IPS-20b (cell line): Measurements from ENCODE around the gene CSMD2.

Experiments
- H3K27ac ChIP-seq: one replicate; pipeline ENCODE4 v1.5.1; 2013; ENCODE audit warnings: low read length
- H3K27me3 ChIP-seq: 2 replicates; pipeline ENCODE4 v1.6.1; 2013; ENCODE audit warnings: mild to moderate bottlenecking, low read length, inconsistent platforms; ENCODE audit not compliant: insufficient read depth
- H3K36me3 ChIP-seq: 2 replicates; pipeline ENCODE4 v1.6.1; 2013; ENCODE audit warnings: low read depth, mild to moderate bottlenecking, inconsistent platforms, low read length, moderate library complexity; ENCODE audit not compliant: insufficient read depth
- H3K4me1 ChIP-seq: 2 replicates; pipeline ENCODE4 v1.6.1; 2013; ENCODE audit warnings: mild to moderate bottlenecking, control low read depth, inconsistent platforms, low read length, moderate library complexity; ENCODE audit not compliant: insufficient read depth
- H3K4me3 ChIP-seq: 2 replicates; pipeline ENCODE4 v1.5.1; 2013; ENCODE audit warnings: mild to moderate bottlenecking, low read length, inconsistent platforms
- H3K9ac ChIP-seq: 2 replicates; pipeline ENCODE4 v1.6.1; 2013; ENCODE audit warnings: low read depth, mild to moderate bottlenecking, inconsistent platforms, low read length, moderate library complexity
- H3K9me3 ChIP-seq: 2 replicates; pipeline ENCODE4 v1.6.1; 2013; ENCODE audit warnings: mild to moderate bottlenecking, low read depth, low read length, inconsistent platforms; ENCODE audit not compliant: insufficient read depth

CSMD2 gene

GRCh38 chr1:33970148-33970825, 194.7 kb downstream of the CSMD2 start:
- Histone ChIP-seq H3K9ac (no peak overlapping the region), H3K4me3 (no peak overlapping the region), H3K27me3 (no peaks in the 10 kb centered on the region), H3K27ac (no peak overlapping the region), H3K36me3 (no peaks in the 10 kb centered on the region; the same call in 1 of the 2 replicates), H3K9me3 (no peaks in the 10 kb centered on the region), H3K4me1 (peaks cover 4% of the 10 kb centered on the region; the same call in 1 of the 2 replicates)

- H3K4me3 ChIP-seq, result no peak overlapping the region
- H3K9ac ChIP-seq, result no peak overlapping the region
- H3K27me3 ChIP-seq, result no peaks in the 10 kb centered on the region
- H3K9me3 ChIP-seq, result no peaks in the 10 kb centered on the region
- no peak overlapping the region for H3K27ac ChIP-seq
- no peaks in the 10 kb centered on the region; the same call in 1 of the 2 replicates for H3K36me3 ChIP-seq
- H3K4me1 ChIP-seq, result peaks cover 4% of the 10 kb centered on the region; the same call in 1 of the 2 replicates
These were observed 198.5 kb downstream of the CSMD2 start for GRCh38 chr1:33966346-33967141.

GRCh38 chr1:33965086-33965485, 199.9 kb downstream of the CSMD2 start:
- H3K27me3 ChIP-seq, result no peaks in the 10 kb centered on the region
- no peaks in the 10 kb centered on the region; the same call in 1 of the 2 replicates for H3K4me1 ChIP-seq
- no peak overlapping the region for H3K4me3 ChIP-seq
- H3K9ac ChIP-seq, result no peak overlapping the region
- no peaks in the 10 kb centered on the region for H3K9me3 ChIP-seq
- H3K27ac ChIP-seq, result no peak overlapping the region
- H3K36me3 ChIP-seq, result no peaks in the 10 kb centered on the region; the same call in 1 of the 2 replicates

GRCh38 chr1:33962061-33962460, 203.0 kb downstream of the CSMD2 start:
- no peaks in the 10 kb centered on the region; the same call in 1 of the 2 replicates for H3K4me1 ChIP-seq
- H3K9me3 ChIP-seq, result no peaks in the 10 kb centered on the region
- H3K27me3 ChIP-seq, result no peaks in the 10 kb centered on the region
- no peaks in the 10 kb centered on the region for H3K36me3 ChIP-seq
- H3K27ac ChIP-seq, result no peak overlapping the region
- H3K9ac ChIP-seq, result no peak overlapping the region
- no peak overlapping the region for H3K4me3 ChIP-seq

- Histone ChIP-seq H3K27ac (no peak overlapping the region), H3K9me3 (no peaks in the 10 kb centered on the region), H3K4me1 (no peaks in the 10 kb centered on the region), H3K36me3 (no peaks in the 10 kb centered on the region), H3K9ac (no peak overlapping the region), H3K4me3 (no peak overlapping the region), H3K27me3 (no peaks in the 10 kb centered on the region)
These were observed 204.7 kb downstream of the CSMD2 start for GRCh38 chr1:33960188-33960895.

GRCh38 chr1:33957854-33958253, 207.2 kb downstream of the CSMD2 start:
- Histone ChIP-seq H3K9ac (no peak overlapping the region), H3K27me3 (no peaks in the 10 kb centered on the region), H3K4me3 (no peak overlapping the region), H3K4me1 (no peaks in the 10 kb centered on the region), H3K9me3 (no peaks in the 10 kb centered on the region), H3K27ac (no peak overlapping the region), H3K36me3 (no peaks in the 10 kb centered on the region)

GRCh38 chr1:33955096-33955495, 209.9 kb downstream of the CSMD2 start:
- Histone ChIP-seq H3K9ac (no peak overlapping the region), H3K36me3 (no peaks in the 10 kb centered on the region), H3K4me3 (no peak overlapping the region), H3K9me3 (no peaks in the 10 kb centered on the region), H3K27ac (no peak overlapping the region), H3K27me3 (no peaks in the 10 kb centered on the region), H3K4me1 (no peaks in the 10 kb centered on the region)

GRCh38 chr1:33949570-33949969, 215.5 kb downstream of the CSMD2 start:
- Histone ChIP-seq H3K27ac (no peak overlapping the region), H3K4me3 (no peak overlapping the region), H3K4me1 (no peaks in the 10 kb centered on the region), H3K27me3 (no peaks in the 10 kb centered on the region), H3K9me3 (no peaks in the 10 kb centered on the region), H3K9ac (no peak overlapping the region), H3K36me3 (no peaks in the 10 kb centered on the region)

GRCh38 chr1:33948291-33948690, 216.7 kb downstream of the CSMD2 start:
- no peaks in the 10 kb centered on the region for H3K9me3 ChIP-seq
- H3K27me3 ChIP-seq, result no peaks in the 10 kb centered on the region
- no peaks in the 10 kb centered on the region for H3K36me3 ChIP-seq
- H3K27ac ChIP-seq, result no peak overlapping the region
- no peak overlapping the region for H3K9ac ChIP-seq
- H3K4me1 ChIP-seq, result no peaks in the 10 kb centered on the region
- no peak overlapping the region for H3K4me3 ChIP-seq

GRCh38 chr1:33946836-33947235, 218.2 kb downstream of the CSMD2 start:
- Histone ChIP-seq H3K4me1 (no peaks in the 10 kb centered on the region), H3K27me3 (no peaks in the 10 kb centered on the region), H3K27ac (no peak overlapping the region), H3K4me3 (no peak overlapping the region), H3K9me3 (no peaks in the 10 kb centered on the region), H3K36me3 (no peaks in the 10 kb centered on the region), H3K9ac (no peak overlapping the region)

- Histone ChIP-seq H3K9ac (no peak overlapping the region), H3K36me3 (no peaks in the 10 kb centered on the region), H3K4me3 (no peak overlapping the region), H3K9me3 (no peaks in the 10 kb centered on the region), H3K27me3 (no peaks in the 10 kb centered on the region), H3K4me1 (no peaks in the 10 kb centered on the region), H3K27ac (no peak overlapping the region)
These were observed 220.2 kb downstream of the CSMD2 start for GRCh38 chr1:33944846-33945245.
